Lung (tissue), 12 donors: ENCODE results near the gene ZMIZ2. TPM values are rescaled to one million over a fixed set of nuclear protein-coding genes. Genes with fewer than 3 reads are reported as not detected.

Experiments used
- ATAC-seq: fragments of 200-7000 bp; cut with Tn5 transposase; one replicate; pipeline ENCODE4 v1.9.1; 2020; ENCODE audit warnings: moderate number of reproducible peaks; ENCODE audit not compliant: insufficient read depth, low FRiP score
- DNase-seq, 3 donors: peaks; one replicate each; pipeline ENCODE4 v3.0.0-alpha.2; 2013 to 2017
- H3K27ac ChIP-seq, 2 donors: one replicate each; pipeline ENCODE4 v1.5.1; 2013; ENCODE audit warnings: mild to moderate bottlenecking in 2 of 2, moderate library complexity in 2 of 2, control low read depth in 1 of 2, inconsistent platforms in 1 of 2, low read depth in 1 of 2, low read length in 1 of 2
- H3K27me3 ChIP-seq, 3 donors: one replicate each; pipeline ENCODE4 v1.5.1; 2013; ENCODE audit warnings: low read length in 2 of 3; ENCODE audit not compliant: control insufficient read depth in 3 of 3, insufficient read depth in 3 of 3
- H3K36me3 ChIP-seq, 4 donors: one replicate each; pipeline ENCODE4 v1.5.1; 2013; ENCODE audit warnings: low read length in 4 of 4, mild to moderate bottlenecking in 1 of 4, moderate library complexity in 1 of 4; ENCODE audit not compliant: control insufficient read depth in 4 of 4, insufficient read depth in 4 of 4
- H3K4me1 ChIP-seq, 5 donors: one replicate each; pipeline ENCODE4 v1.5.1; 2013; ENCODE audit warnings: low read length in 5 of 5, mild to moderate bottlenecking in 2 of 5, moderate library complexity in 1 of 5; ENCODE audit not compliant: control insufficient read depth in 5 of 5, insufficient read depth in 5 of 5
- H3K4me3 ChIP-seq: one replicate; pipeline ENCODE4 v1.5.1; 2013; ENCODE audit warnings: mild to moderate bottlenecking, control low read depth, moderate library complexity
- H3K9ac ChIP-seq, 2 donors: one replicate each; pipeline ENCODE4 v1.5.1; 2013; ENCODE audit warnings: low read length in 2 of 2, control low read depth in 1 of 2; ENCODE audit not compliant: insufficient read depth in 1 of 2
- H3K9me3 ChIP-seq, 4 donors: one replicate each; pipeline ENCODE4 v1.5.1; 2013; ENCODE audit warnings: low read length in 3 of 4, mild to moderate bottlenecking in 1 of 4, moderate library complexity in 1 of 4; ENCODE audit not compliant: control insufficient read depth in 4 of 4, insufficient read depth in 3 of 4
- CTCF ChIP-seq: IDR thresholded peaks from 2 replicates; pipeline ENCODE4 v1.5.1; 2012; ENCODE audit warnings: mild to moderate bottlenecking; ENCODE audit errors: control extremely low read depth, extremely low read depth
- WGBS, 2 donors: extraction: QIAGEN DNeasy Blood & Tissue Kit; methylation state at CpG; one replicate each; pipeline ENCODE4 v1.1.7; 2013; 5-methylcytosine and 5-hydroxymethylcytosine counted together
- polyA plus RNA-seq, 2 donors: library from polyadenylated mRNA; stranded (reverse); fragments of 200-250 nt; gene quantifications; one replicate each; pipeline ENCODE4 v1.2.1, GENCODE V29; 2013
- total RNA-seq, 2 donors: library from RNA; depleted of rRNA in 1 of 2; stranded (reverse); fragments of >200 nt in 1 of 2; gene quantifications; one replicate each; pipeline ENCODE4 v1.2.1, GENCODE V29; 2014 to 2021
- donor health status: control.
- donor health status: control.
- donor health status: Bipolar disorder and iron deficiency.
- donor health status: healthy.
- donor health status: DM: yes; HTN: yes; CAD: no.

The ZMIZ2 gene
- total and polyA plus RNA-seq, 4 donors = 26.2 to 103 (median 53.7) TPM

- H3K36me3 ChIP-seq = peaks cover 16 to 54% (median 18%) of the 10 kb centered on the region in 4 donors
- 51 to 56% methylated on average over 12 of the region's 12 CpGs for WGBS, 2 donors
- H3K27ac ChIP-seq = peak overlapping the region in 1 of 2 donors; percentile 63
- no peak for TF ChIP-seq CTCF
- no peaks in the 10 kb centered on the region for H3K9me3 ChIP-seq
- no peaks in the 10 kb centered on the region for H3K27me3 ChIP-seq
- no peak overlapping the region for H3K4me3 ChIP-seq
- peak overlapping the region in 1 of 2 donors; percentile 33 for H3K9ac ChIP-seq
- peaks cover 4 to 36% (median 16%) of the 10 kb centered on the region in 5 donors for H3K4me1 ChIP-seq
- DNase-seq = peak; percentile 91 to 96 (median 92)
- ATAC-seq = no peak
These were observed 19.4 kb downstream of the ZMIZ2 start for GRCh38 chr7:44767912-44768627.

- Histone ChIP-seq H3K27me3 (no peaks in the 10 kb centered on the region), H3K27ac (peak overlapping the region in 1 of 2 donors; percentile 63), H3K4me3 (no peak overlapping the region), H3K9me3 (no peaks in the 10 kb centered on the region), H3K36me3 (peaks cover 11 to 47% (median 14%) of the 10 kb centered on the region in 4 donors), H3K9ac (peak overlapping the region in 1 of 2 donors; percentile 33), H3K4me1 (peaks cover 4 to 36% (median 16%) of the 10 kb centered on the region in 5 donors)
- WGBS, 2 donors = 59 to 62% methylated on average over 11 of the region's 11 CpGs
- no peak for TF ChIP-seq CTCF
- ATAC-seq (no peak), DNase-seq (peak; percentile 42 to 74 (median 67))
These were observed 20.2 kb downstream of the ZMIZ2 start for GRCh38 chr7:44768628-44769371.

GRCh38 chr7:44769376-44769775 is 20.7 kb downstream of the ZMIZ2 start:
- Histone ChIP-seq H3K27ac (peak overlapping the region in 1 of 2 donors; percentile 63), H3K27me3 (no peaks in the 10 kb centered on the region), H3K36me3 (peaks cover 7 to 41% (median 11%) of the 10 kb centered on the region in 4 donors), H3K9ac (no peak overlapping the region), H3K4me3 (no peak overlapping the region), H3K4me1 (peaks cover 4 to 36% (median 16%) of the 10 kb centered on the region in 5 donors), H3K9me3 (no peaks in the 10 kb centered on the region)
- no peak for DNase-seq
- whole genome bisulfite sequencing, 2 donors = 74 to 80% methylated on average over 8 of the region's 8 CpGs
- ATAC-seq = peak; percentile 5
- no peak for TF ChIP-seq CTCF
